ENCODE measurements around the gene NKX2-4. TPM values are rescaled to one million over a fixed set of nuclear protein-coding genes. Genes with fewer than 3 reads are reported as not detected.
A peak's percentile ranks its signal among the peaks of the same experiment; 100 is the strongest.

NKX2-4 gene
- polyA plus RNA-seq, 2 of the 4 experiments (the other 2 are of a cell fraction) = not detected

- ChIA-PET CTCF (interaction anchor here (0.9 to 2.7 kb wide), 3 partner anchors 69 to 136 kb away, joined by 3 to 6 read pairs (median 4); partner anchors contain the start of gene XRN2), POLR2A (no interaction called here)
- TF ChIP-seq HOXA7 (CRISPR knock-in tag; IDR thresholded peaks at IDR 0.05) (no peak), TP53 (CRISPR knock-in tag; IDR thresholded peaks at IDR 0.05) (no peak), ELK1 (IDR thresholded peaks at IDR 0.05; ENCODE audit: low read depth, low read length) (no peak), CHD4 (IDR thresholded peaks at IDR 0.05; ENCODE audit: borderline replicate concordance) (no peak)
- no peak overlapping the region for H3K4me3 ChIP-seq
- ATAC-seq = no peak
- peaks cover 16% of the 10 kb centered on the region; the same call in 2 of the 3 replicates for H3K4me1 ChIP-seq
- no peak overlapping the region for H3K27ac ChIP-seq
- no peaks in the 10 kb centered on the region for H3K9me3 ChIP-seq
- DNase-seq (ENCODE audit: low read depth in 1 of 2, low spot score in 1 of 2) = no peak
- 88% methylated on average over 2 of the region's 2 CpGs for WGBS (ENCODE audit: missing lambda C conversion rate)
- peak; percentile 67 for FAIRE-seq
- no peak overlapping the region for H3K4me2 ChIP-seq
Observed at GRCh38 chr20:21372016-21372415, 25.3 kb downstream of the NKX2-4 start.

GRCh38 chr20:21371193-21371592 lies 26.1 kb downstream of the NKX2-4 start:
- POLR2A ChIA-PET = no interaction called here
- TF ChIP-seq FOXS1 (CRISPR knock-in tag; IDR thresholded peaks at IDR 0.05) = no peak
- TF ChIP-seq TFCP2L1 (CRISPR knock-in tag; IDR thresholded peaks at IDR 0.05) = no peak
- TF ChIP-seq KDM1A (IDR thresholded peaks at IDR 0.05; ENCODE audit: low read depth) = no peak
- no peak for TF ChIP-seq NR3C1 (IDR thresholded peaks at IDR 0.05)
- TF ChIP-seq BCL3 (IDR thresholded peaks at IDR 0.05) = no peak
- TF ChIP-seq CHD4 (IDR thresholded peaks at IDR 0.05; ENCODE audit: borderline replicate concordance) = no peak
- TF ChIP-seq EHMT2 (IDR thresholded peaks at IDR 0.05; ENCODE audit: low read depth) = no peak
- no peak for TF ChIP-seq JUNB (IDR thresholded peaks at IDR 0.05)
- TF ChIP-seq POLR2AphosphoS2 (conservative IDR thresholded peaks at IDR 0.05; ENCODE audit: low read length) = no peak
- TF ChIP-seq ELK1 (IDR thresholded peaks at IDR 0.05; ENCODE audit: low read depth, low read length) = no peak
- TF ChIP-seq ZFP36 (IDR thresholded peaks at IDR 0.05; ENCODE audit: borderline replicate concordance, partially characterized antibody) = no peak
- no peak for TF ChIP-seq RFX5 (IDR thresholded peaks at IDR 0.05)
- no peak for TF ChIP-seq CEBPB (IDR thresholded peaks at IDR 0.05)
- no peak for TF ChIP-seq HES2 (IDR thresholded peaks at IDR 0.05)
- no peak for TF ChIP-seq PHF8 (IDR thresholded peaks at IDR 0.05; ENCODE audit: borderline replicate concordance, low read depth)
- TF ChIP-seq FOSL2 (IDR thresholded peaks at IDR 0.05) = no peak
- no peak for TF ChIP-seq FOSL2 (CRISPR knock-in tag; IDR thresholded peaks at IDR 0.05)
- no peak for TF ChIP-seq HOXB13 (CRISPR knock-in tag; IDR thresholded peaks at IDR 0.05; ENCODE audit: low read depth)
- DNase-seq (ENCODE audit: low read depth in 1 of 2, low spot score in 1 of 2) (no peak), ATAC-seq (no peak), FAIRE-seq (peak; percentile 18)
- Histone ChIP-seq H3K27ac (no peak overlapping the region), H3K9me3 (no peaks in the 10 kb centered on the region), H3K4me2 (no peak overlapping the region), H3K4me1 (peaks cover 16% of the 10 kb centered on the region; the same call in 2 of the 3 replicates), H3K4me3 (no peak overlapping the region)
- 83% methylated on average over 1 of the region's 1 CpG for WGBS (ENCODE audit: missing lambda C conversion rate)
- CTCF ChIA-PET = interaction anchor here (0.7 to 2.7 kb wide), 5 partner anchors 30 to 135 kb away, joined by 3 to 6 read pairs (median 3); partner anchors contain the start of gene XRN2

- no peak overlapping the region for H3K4me3 ChIP-seq
- ChIA-PET POLR2A (no interaction called here), CTCF (interaction anchor here (0.6 kb wide), 1 partner anchor 68 kb away, joined by 4 read pairs; no protein-coding TSS in a partner anchor)
- ATAC-seq (no peak), FAIRE-seq (no peak), DNase-seq (ENCODE audit: low read depth in 1 of 2, low spot score in 1 of 2) (no peak)
- H3K27ac ChIP-seq = no peak overlapping the region
- no peak for TF ChIP-seq CHD2 (IDR thresholded peaks at IDR 0.05; ENCODE audit: low read length, partially characterized antibody)
- no peak for TF ChIP-seq CTCF (IDR thresholded peaks at IDR 0.05)
- no peak for TF ChIP-seq HEYL (CRISPR knock-in tag; IDR thresholded peaks at IDR 0.05)
- TF ChIP-seq CBX2 (IDR thresholded peaks at IDR 0.05; ENCODE audit: borderline replicate concordance, low read depth) = no peak
- H3K4me2 ChIP-seq = no peak overlapping the region
- H3K4me1 ChIP-seq = peaks cover 6% of the 10 kb centered on the region; the same call in 2 of the 3 replicates
- 45% methylated on average over 2 of the region's 2 CpGs for WGBS (ENCODE audit: missing lambda C conversion rate)
- H3K9me3 ChIP-seq = no peaks in the 10 kb centered on the region
Observed at GRCh38 chr20:21368791-21369190, 28.5 kb downstream of the NKX2-4 start.

Data from A549 (cell line).